GM12891 (cell line): ENCODE results near the gene ASTN2.

Experiments used
- POLR2A ChIP-seq: IDR thresholded peaks from 2 replicates; pipeline ENCODE4 v1.6.1; 2011; ENCODE audit warnings: low read depth, low read length, control low read depth
- TAF1 ChIP-seq: IDR thresholded peaks from 2 replicates; pipeline ENCODE4 v1.6.1; 2011; ENCODE audit warnings: low read depth, low read length, control low read depth

DNA sequence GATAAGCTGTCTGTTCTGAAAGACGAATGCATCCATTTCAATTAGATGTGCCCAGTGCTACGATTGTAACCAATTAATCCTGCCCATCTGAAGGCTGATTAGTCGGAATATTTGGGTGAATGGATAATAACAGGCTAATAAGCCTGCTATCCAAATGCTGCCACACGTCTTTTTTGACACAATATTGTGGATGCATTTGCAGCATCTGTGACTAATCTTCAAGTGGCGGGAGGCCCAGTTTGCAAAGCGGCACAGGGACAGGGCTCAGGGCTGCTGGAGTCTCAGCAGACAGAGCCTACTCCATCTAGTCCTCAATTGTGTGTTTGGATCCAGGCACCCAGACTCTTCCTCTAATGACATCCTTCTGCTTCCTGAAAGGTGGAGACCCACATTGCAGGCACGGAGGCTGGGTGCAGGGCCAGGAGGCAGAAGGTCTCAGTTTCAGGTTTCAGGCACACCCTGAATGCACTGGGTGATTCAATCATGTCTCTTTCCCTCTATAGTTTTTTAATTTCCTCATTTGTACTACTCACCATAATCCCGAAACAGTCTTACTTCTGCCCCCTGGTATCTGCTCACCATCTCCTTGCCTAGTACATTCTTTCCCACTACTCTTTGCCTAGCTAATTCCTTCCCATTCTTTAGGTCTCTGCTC is 169.6 kb downstream of the ASTN2 start:
- TF ChIP-seq POLR2A (no peak), TAF1 (no peak)
